Measurements from ENCODE around the gene CRACR2B.

Gene CRACR2B

DNA sequence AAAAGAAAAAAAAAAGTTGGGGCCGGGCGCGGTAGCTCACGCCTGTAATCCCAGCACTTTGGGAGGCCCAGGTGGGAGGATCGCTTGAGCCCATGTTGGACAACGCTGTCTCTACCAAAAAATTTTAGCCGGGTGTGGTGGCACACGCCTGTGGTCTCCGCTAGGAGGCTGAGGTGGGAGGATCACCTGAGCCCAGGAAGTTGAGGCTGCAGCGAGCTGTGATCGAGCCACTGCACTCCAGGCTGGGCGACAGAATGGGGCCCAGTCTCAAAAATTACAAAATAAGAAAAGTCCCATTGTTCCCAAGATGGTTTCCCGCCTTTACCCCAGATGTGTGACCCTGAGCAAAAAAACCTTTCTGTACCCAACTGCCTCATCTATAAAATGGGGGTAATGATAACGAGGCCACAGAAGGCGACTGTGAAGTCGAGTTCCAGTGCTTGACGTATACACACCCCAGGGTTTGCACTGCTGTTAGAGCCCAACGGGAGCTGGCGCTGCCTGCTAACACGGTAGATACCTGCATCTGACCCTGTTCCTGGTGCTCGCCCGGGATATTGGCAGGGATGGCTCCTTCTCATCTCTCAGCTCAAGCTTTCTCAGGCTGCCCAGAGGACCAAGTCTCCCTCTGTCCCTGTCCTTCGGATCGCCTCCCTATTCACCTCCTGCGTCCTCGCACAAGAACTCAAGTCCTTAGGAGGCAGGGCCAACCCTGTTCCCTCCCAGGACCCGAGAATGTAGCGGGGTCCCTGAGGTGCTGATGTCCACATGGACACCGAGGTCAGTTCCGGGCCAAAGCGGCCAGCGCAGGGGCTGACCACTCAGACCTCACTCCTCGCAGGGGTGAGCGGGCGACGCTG, 19.1 kb upstream of the CRACR2B start:
- H3K27ac ChIP-seq (replicated peaks) = peak overlapping the region; percentile 100
- H3K4me3 ChIP-seq (replicated peaks; ENCODE audit: insufficient read depth, low read length) = peak overlapping the region; percentile 72
- DNase-seq (ENCODE audit: low read depth in 1 of 2, low spot score in 1 of 2) = peak in 1 of 2 experiments; percentile 60
- TF ChIP-seq GABPA (IDR thresholded peaks at IDR 0.05; ENCODE audit: low read depth) = no peak
- no peak for TF ChIP-seq SPI1 (IDR thresholded peaks at IDR 0.05; ENCODE audit: borderline replicate concordance, low read depth)
- no peak for TF ChIP-seq POLR2AphosphoS5 (IDR thresholded peaks at IDR 0.05; ENCODE audit: low read depth)
- TF ChIP-seq, protein P1, sequence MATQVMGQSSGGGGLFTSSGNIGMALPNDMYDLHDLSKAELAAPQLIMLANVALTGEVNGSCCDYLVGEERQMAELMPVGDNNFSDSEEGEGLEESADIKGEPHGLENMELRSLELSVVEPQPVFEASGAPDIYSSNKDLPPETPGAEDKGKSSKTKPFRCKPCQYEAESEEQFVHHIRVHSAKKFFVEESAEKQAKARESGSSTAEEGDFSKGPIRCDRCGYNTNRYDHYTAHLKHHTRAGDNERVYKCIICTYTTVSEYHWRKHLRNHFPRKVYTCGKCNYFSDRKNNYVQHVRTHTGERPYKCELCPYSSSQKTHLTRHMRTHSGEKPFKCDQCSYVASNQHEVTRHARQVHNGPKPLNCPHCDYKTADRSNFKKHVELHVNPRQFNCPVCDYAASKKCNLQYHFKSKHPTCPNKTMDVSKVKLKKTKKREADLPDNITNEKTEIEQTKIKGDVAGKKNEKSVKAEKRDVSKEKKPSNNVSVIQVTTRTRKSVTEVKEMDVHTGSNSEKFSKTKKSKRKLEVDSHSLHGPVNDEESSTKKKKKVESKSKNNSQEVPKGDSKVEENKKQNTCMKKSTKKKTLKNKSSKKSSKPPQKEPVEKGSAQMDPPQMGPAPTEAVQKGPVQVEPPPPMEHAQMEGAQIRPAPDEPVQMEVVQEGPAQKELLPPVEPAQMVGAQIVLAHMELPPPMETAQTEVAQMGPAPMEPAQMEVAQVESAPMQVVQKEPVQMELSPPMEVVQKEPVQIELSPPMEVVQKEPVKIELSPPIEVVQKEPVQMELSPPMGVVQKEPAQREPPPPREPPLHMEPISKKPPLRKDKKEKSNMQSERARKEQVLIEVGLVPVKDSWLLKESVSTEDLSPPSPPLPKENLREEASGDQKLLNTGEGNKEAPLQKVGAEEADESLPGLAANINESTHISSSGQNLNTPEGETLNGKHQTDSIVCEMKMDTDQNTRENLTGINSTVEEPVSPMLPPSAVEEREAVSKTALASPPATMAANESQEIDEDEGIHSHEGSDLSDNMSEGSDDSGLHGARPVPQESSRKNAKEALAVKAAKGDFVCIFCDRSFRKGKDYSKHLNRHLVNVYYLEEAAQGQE (IDR thresholded peaks at IDR 0.05; ENCODE audit: insufficient replicate concordance, low read depth) = no peak
- TF ChIP-seq, protein P2, sequence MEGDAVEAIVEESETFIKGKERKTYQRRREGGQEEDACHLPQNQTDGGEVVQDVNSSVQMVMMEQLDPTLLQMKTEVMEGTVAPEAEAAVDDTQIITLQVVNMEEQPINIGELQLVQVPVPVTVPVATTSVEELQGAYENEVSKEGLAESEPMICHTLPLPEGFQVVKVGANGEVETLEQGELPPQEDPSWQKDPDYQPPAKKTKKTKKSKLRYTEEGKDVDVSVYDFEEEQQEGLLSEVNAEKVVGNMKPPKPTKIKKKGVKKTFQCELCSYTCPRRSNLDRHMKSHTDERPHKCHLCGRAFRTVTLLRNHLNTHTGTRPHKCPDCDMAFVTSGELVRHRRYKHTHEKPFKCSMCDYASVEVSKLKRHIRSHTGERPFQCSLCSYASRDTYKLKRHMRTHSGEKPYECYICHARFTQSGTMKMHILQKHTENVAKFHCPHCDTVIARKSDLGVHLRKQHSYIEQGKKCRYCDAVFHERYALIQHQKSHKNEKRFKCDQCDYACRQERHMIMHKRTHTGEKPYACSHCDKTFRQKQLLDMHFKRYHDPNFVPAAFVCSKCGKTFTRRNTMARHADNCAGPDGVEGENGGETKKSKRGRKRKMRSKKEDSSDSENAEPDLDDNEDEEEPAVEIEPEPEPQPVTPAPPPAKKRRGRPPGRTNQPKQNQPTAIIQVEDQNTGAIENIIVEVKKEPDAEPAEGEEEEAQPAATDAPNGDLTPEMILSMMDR (IDR thresholded peaks at IDR 0.05; ENCODE audit: insufficient read depth, low read length) = no peak
- H3K27me3 ChIP-seq (ENCODE audit: insufficient read depth, poor library complexity, severe bottlenecking) = no peaks in the 10 kb centered on the region

DNA sequence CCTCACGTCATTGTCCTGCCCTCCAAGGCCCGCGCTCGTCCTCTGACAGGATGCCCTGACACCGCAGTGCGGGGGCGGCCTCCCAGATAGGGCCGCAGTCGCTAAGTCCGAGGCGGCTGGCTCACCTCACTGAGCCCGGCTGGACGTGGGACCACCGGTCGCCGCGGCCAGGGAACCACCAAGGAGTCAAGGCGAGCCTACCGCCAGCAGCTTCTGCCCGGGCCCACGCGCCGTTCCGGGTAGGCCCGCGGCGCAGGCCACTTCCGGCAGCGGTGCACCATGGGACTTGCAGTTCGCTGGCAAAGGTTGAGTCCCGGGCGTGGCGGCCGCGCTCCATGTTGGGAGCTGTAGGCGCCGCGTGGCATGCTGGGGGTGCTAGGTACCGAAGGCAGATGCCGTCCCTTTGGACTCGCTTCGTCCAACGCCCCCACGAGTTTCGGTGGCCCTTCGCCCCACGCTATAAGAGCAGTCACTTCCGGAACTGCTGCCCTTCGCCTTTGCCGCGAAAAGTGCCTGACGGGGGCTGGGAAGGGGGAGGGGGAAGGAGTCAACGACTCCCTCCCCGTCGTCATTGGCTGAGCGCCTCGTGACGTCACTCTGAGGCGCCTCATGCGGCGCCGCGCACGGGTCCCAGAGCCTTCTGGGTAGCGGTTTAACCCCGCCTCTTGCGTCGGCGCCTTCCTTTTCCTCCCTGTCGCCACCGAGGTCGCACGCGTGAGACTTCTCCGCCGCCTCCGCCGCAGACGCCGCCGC, 18.3 kb upstream of the CRACR2B start, which contains the start of gene RPLP2:
Gene RPLP2 (plus strand): TSS at position 681 of the 753 bp plus-strand sequence. CDS start 268 bp downstream, outside the sequence.
- peak within 1 kb of the TSS; percentile 72 for H3K4me3 ChIP-seq (replicated peaks; ENCODE audit: insufficient read depth, low read length)

More for the DNA sequence above, 18.3 kb upstream of the CRACR2B start, which contains the start of gene RPLP2:
- TF ChIP-seq, protein P1 (IDR thresholded peaks at IDR 0.05; ENCODE audit: insufficient replicate concordance, low read depth) = peak; percentile 73
- TF ChIP-seq, protein P2 (IDR thresholded peaks at IDR 0.05; ENCODE audit: insufficient read depth, low read length) = no peak
- peak; percentile 90 for TF ChIP-seq GABPA (IDR thresholded peaks at IDR 0.05; ENCODE audit: low read depth)
- TF ChIP-seq POLR2AphosphoS5 (IDR thresholded peaks at IDR 0.05; ENCODE audit: low read depth) = peak; percentile 75
- TF ChIP-seq SPI1 (IDR thresholded peaks at IDR 0.05; ENCODE audit: borderline replicate concordance, low read depth) = peak; percentile 14; the same call in 1 of the 2 replicates
- peak; percentile 97 to 98 for DNase-seq (ENCODE audit: low read depth in 1 of 2, low spot score in 1 of 2)
- Histone ChIP-seq H3K27ac (replicated peaks) (peak within 1 kb of the TSS; percentile 100), H3K27me3 (ENCODE audit: insufficient read depth, poor library complexity, severe bottlenecking) (no peaks in the 10 kb centered on the region)
